GM20000 (cell line): ENCODE data around the gene AMER1.
"Not testable (repeated sequence)": the region's sequence is repeated elsewhere in the genome, so short reads cannot be mapped to it uniquely, and the experiment has no call there.

Experiments used
- DNase-seq: peaks from one replicate; pipeline ENCODE4 v3.0.0; 2012; ENCODE audit warnings: low spot score
- CTCF ChIP-seq: IDR thresholded peaks from 2 replicates; pipeline ENCODE4 v1.5.1; 2012; ENCODE audit warnings: mild to moderate bottlenecking, control low read depth; ENCODE audit errors: extremely low read depth, missing control alignments

Gene AMER1

DNA sequence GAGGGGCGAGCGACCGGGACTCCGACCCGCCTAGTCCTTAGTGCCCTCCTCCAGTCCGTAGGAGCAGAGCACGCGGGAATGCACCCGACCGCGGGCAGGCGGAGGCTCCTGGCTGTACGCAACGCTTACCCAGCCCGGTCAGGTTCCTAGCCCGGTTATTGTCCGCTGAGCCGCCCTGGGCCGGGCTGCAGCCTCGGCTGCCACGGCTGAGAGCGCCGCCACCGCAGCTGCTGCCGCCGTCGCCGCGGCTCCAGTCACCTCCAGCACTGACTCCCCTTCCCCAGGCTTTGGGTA, at the start of gene AMER1:
Gene AMER1 (minus strand): TSS at position 268 of the 294 bp plus-strand sequence. CDS start 12,422 bp downstream, outside the sequence.
- TF ChIP-seq CTCF: no peak
- DNase-seq: no peak

DNA sequence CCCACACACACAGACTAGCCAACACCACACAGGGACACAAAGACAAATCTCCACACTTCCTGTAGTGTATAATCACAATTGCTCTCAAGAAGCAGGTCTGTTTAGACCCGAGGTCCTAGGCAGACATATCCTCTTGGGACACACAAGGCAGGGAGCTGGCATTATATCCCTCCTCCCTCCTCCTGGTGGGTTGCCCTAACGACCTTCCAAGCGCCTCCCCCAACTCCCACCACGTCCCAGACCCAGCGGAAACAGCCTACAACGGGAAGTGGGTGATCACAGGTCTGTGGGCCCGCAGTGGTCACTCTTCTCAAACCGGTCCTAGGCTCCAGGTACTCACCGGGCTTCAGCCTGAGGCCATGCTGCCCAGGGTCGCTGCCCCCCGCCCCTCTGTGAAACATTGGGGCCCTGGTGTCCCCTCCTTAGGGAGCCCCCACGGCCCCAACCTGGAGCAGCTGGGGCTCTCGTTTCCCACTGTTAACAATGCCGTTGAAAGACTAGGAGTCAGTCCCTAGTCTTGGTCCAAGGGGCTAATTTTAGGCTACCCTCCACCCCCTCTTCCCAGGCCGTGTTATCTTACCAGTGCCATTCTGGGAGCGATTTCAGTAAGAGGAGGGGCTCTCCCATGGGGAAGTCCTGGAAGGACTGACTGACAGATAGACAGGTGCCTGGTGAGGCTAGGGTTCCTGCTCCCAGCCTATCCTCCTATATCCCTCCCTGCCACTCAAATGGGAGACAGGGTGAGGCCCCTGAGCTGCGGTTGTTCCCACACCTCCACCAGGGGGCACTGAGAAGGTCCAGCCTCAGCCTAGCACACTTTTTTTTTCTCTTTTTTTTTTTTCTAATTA, 24.8 kb upstream of the AMER1 start, which contains the start of gene ASB12:
Gene ASB12 (minus strand): TSS at position 485 of the 848 bp plus-strand sequence. CDS start 4,957 bp downstream, outside the sequence.
- DNase-seq: no peak
- no peak for TF ChIP-seq CTCF

DNA sequence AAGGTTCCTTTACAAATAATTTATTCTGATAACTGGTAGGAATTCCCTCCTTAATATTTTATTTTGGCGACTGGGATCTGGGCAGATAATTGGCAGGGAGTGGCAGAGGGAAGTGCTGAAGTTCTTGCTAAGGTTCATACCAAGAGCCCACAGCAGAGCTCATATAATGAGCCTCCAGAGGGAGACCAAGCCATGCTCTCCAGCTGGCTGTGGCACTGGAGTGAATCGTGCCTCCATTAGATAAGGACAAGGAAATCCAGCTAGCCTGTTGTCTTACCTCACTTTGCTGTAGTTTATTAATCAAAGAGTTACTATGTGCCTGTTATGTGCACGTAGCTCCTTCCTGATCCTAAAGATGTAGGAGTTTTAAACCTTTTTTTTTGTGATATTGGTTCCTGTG, 23.6 kb upstream of the AMER1 start:
- no peak for TF ChIP-seq CTCF
- no peak for DNase-seq

DNA sequence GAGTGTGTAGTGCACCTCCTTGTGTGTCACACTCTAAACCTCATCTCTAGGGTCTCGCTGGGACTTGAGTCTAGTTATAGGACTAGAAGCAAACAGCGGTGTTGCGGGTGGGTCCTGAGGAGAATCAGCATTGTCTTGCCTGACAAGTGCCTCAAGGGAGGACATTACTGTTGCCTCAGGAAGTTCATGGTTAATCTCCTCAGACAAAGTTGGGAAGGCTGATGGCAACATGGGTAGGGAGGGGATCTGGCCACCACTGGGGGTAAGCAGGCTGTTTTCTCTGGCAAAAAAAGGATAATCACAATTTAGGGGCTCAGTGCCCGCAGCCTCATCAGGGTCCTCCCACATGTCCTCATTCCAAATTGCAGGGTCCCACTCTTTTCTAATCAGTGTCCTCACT, 12.5 kb upstream of the AMER1 start:
- no peak for DNase-seq
- no peak for TF ChIP-seq CTCF

- DNase-seq: not testable (repeated sequence)
Observed at GRCh38 chrX:64213989-64214388, 8.5 kb upstream of the AMER1 start.

DNA sequence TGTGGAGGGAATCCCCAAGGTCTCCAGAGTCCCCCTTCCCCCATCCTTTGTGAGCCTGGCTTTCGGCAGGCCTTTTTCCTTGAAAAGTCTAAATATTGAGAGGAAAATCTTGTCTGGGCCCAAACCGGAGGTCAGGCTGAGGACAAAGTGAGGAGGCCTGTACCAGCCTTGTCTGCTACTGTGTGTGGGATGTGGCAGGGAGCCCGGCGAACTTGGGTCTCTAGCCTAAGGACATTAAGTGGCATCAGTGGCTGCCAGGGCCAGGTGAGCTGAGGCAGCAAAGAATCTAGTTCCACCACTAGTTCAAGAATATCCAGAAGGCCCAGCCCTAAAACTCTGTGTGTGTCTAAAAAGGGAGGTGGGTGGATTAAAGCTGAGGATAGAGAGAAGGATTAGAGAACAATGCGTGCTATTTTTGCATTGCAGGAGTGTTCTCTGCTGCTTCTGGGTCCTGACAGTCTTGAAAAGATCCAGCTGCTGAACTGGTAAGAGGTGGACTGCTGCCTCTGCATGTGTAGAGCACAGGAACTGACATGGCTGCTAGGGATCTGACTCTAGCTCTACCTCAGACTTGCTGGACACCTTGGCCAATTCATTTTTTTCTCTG, 1.2 kb upstream of the AMER1 start:
- DNase-seq: no peak
- no peak for TF ChIP-seq CTCF

GRCh38 chrX:64205735-64206501, 410 bp upstream of the AMER1 start:
- DNase-seq: peak; percentile 92
- no peak for TF ChIP-seq CTCF
